OCI-LY7 (cell line): ENCODE results near the gene ZNF470. TPM values are rescaled to one million over a fixed set of nuclear protein-coding genes. Genes with fewer than 3 reads are reported as not detected.

ENCODE experiments used
- BruUV-seq: library from RNA; stranded (reverse); fragments of 400-500 nt; replicated peaks from 2 replicates; lab custom pipeline; 2021; lab: Mats Ljungman, UMichigan
- CTCF ChIA-PET: fragments of 300-600 bp; sonication (Branson Sonifier 250); formaldehyde crosslinking; loops from one replicate; lab custom pipeline; 2022; ENCODE audit warnings: antibody characterized with exemption; ENCODE audit not compliant: unreplicated experiment; lab: Charles Lee
- POLR2A ChIA-PET: fragments of 300-600 bp; sonication (Branson Sonifier 250); formaldehyde crosslinking; loops from one replicate; lab custom pipeline; 2022; ENCODE audit warnings: antibody characterized with exemption; lab: Charles Lee
- DNase-seq: peaks from one replicate; pipeline ENCODE4 v3.0.0-alpha.2; 2015; ENCODE audit warnings: low spot score
- H2AFZ ChIP-seq: fragments of 200-600 bp; sonication (generic), shearing (Covaris generic); 2 replicates; pipeline ENCODE4 v1.6.1; 2014; ENCODE audit warnings: mild to moderate bottlenecking, antibody characterized with exemption, low read length, moderate library complexity
- H3K27ac ChIP-seq: fragments of 200-600 bp; sonication (generic); 2 replicates; pipeline ENCODE4 v1.5.1; 2014; ENCODE audit warnings: mixed run types, low read depth, mild to moderate bottlenecking, moderate library complexity, low read length, inconsistent platforms; ENCODE audit not compliant: poor library complexity, severe bottlenecking
- H3K36me3 ChIP-seq: fragments of 200-600 bp; sonication (generic); 2 replicates; pipeline ENCODE4 v1.6.1; 2014; ENCODE audit warnings: mild to moderate bottlenecking, antibody characterized with exemption, low read length, moderate library complexity, mixed read lengths; ENCODE audit not compliant: insufficient read depth
- H3K4me1 ChIP-seq: fragments of 200-600 bp; sonication (generic); 2 replicates; pipeline ENCODE4 v1.5.1; 2014; ENCODE audit warnings: mild to moderate bottlenecking, low read length; ENCODE audit not compliant: insufficient read depth, poor library complexity, severe bottlenecking
- H3K4me2 ChIP-seq: fragments of 200-600 bp; sonication (generic); 2 replicates; pipeline ENCODE4 v1.6.1; 2014; ENCODE audit warnings: mild to moderate bottlenecking, low read length
- H3K4me3 ChIP-seq: fragments of 200-600 bp; sonication (generic); 2 replicates; pipeline ENCODE4 v1.5.1; 2014; ENCODE audit warnings: mild to moderate bottlenecking, low read depth, low read length; ENCODE audit not compliant: poor library complexity, severe bottlenecking
- H3K79me2 ChIP-seq: fragments of 200-600 bp; sonication (generic); 2 replicates; pipeline ENCODE4 v1.6.1; 2016; ENCODE audit warnings: low read depth, mild to moderate bottlenecking, low read length, moderate library complexity, mixed read lengths; ENCODE audit not compliant: insufficient read depth
- H3K9me2 ChIP-seq: fragments of 200-600 bp; sonication (generic); 2 replicates; pipeline ENCODE4 v1.6.1; 2016; ENCODE audit warnings: mild to moderate bottlenecking, low read length, mixed read lengths; ENCODE audit not compliant: insufficient read depth
- H3K9me3 ChIP-seq: fragments of 200-600 bp; sonication (generic); 2 replicates; pipeline ENCODE4 v1.6.1; 2014; ENCODE audit warnings: mild to moderate bottlenecking, mixed run types, low read length, mixed read lengths
- H4K20me1 ChIP-seq: fragments of 200-600 bp; sonication (generic); 2 replicates; pipeline ENCODE4 v1.6.1; 2014; ENCODE audit warnings: mild to moderate bottlenecking, antibody characterized with exemption, low read length, moderate library complexity, mixed read lengths; ENCODE audit not compliant: insufficient read depth
- EZH2phosphoT487 ChIP-seq: fragments of 200-600 bp; sonication (generic); IDR thresholded peaks from 2 replicates; pipeline ENCODE4 v1.6.1; 2018; ENCODE audit warnings: low read depth, borderline replicate concordance, mild to moderate bottlenecking, mixed run types, antibody characterized with exemption, low read length, moderate library complexity, mixed read lengths
- intact Hi-C: fragments of 100-400 bp; cut with micrococcal nuclease; formaldehyde crosslinking; loops from one replicate; pipeline ENCODE4 v1.10.0; 2022; ENCODE audit not compliant: unreplicated experiment
- total RNA-seq, 2 experiments: library from RNA; depleted of rRNA in 1 of 2; stranded (reverse); fragments of >200 nt in 1 of 2; shearing (Covaris generic) in 1 of 2; gene quantifications; 2 replicates each; pipeline ENCODE4 v1.2.3, GENCODE V29; 2014 to 2022
- TF ChIP-seq, protein P1 (sequence below): fragments of 200-600 bp; sonication (generic); conservative IDR thresholded peaks from 2 replicates; pipeline ENCODE4 v1.5.1; 2014; ENCODE audit warnings: mild to moderate bottlenecking, antibody characterized with exemption, low read length, moderate library complexity, mixed read lengths

ZNF470 gene
- total RNA-seq, 2 experiments from 2014 or later = 1.1 to 1.2 TPM

DNA sequence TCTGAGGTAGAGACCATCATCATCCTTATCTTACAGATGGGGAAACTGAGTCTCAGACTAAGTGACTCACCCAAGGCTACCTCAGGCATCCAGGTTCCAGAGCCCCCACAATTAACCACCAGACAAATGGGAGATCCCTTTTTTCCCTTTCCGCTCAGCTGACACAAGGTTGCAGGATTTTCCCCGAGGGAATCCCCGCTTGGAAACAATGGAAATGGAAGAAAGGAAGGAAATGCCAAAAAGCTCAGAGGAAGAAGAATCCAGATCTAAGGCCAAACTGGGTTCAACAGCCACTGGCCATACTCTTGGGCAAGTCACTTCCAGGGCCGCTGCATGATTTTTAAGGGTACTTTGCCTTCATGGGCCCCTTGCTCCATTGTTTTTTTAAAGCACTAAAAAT lies 29.4 kb downstream of the ZNF470 start:
- ChIA-PET CTCF (no interaction called here), POLR2A (no interaction called here)
- Histone ChIP-seq H3K36me3 (peaks cover 22% of the 10 kb centered on the region), H3K9me3 (no peaks in the 10 kb centered on the region), H3K79me2 (peaks cover 5% of the 10 kb centered on the region; the same call in 1 of the 2 replicates), H3K4me3 (no peak overlapping the region), H3K9me2 (no peaks in the 10 kb centered on the region), H3K27ac (no peak overlapping the region), H3K4me1 (peaks cover 5% of the 10 kb centered on the region), H4K20me1 (no peaks in the 10 kb centered on the region), H3K4me2 (no peak overlapping the region), H2AFZ (no peak overlapping the region)
- intact Hi-C loops = no loop called here
- BruUV-seq = no TSS peak
- no peak for TF ChIP-seq EZH2phosphoT487
- TF ChIP-seq, protein P1, sequence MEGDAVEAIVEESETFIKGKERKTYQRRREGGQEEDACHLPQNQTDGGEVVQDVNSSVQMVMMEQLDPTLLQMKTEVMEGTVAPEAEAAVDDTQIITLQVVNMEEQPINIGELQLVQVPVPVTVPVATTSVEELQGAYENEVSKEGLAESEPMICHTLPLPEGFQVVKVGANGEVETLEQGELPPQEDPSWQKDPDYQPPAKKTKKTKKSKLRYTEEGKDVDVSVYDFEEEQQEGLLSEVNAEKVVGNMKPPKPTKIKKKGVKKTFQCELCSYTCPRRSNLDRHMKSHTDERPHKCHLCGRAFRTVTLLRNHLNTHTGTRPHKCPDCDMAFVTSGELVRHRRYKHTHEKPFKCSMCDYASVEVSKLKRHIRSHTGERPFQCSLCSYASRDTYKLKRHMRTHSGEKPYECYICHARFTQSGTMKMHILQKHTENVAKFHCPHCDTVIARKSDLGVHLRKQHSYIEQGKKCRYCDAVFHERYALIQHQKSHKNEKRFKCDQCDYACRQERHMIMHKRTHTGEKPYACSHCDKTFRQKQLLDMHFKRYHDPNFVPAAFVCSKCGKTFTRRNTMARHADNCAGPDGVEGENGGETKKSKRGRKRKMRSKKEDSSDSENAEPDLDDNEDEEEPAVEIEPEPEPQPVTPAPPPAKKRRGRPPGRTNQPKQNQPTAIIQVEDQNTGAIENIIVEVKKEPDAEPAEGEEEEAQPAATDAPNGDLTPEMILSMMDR = no peak
- no peak for DNase-seq

DNA sequence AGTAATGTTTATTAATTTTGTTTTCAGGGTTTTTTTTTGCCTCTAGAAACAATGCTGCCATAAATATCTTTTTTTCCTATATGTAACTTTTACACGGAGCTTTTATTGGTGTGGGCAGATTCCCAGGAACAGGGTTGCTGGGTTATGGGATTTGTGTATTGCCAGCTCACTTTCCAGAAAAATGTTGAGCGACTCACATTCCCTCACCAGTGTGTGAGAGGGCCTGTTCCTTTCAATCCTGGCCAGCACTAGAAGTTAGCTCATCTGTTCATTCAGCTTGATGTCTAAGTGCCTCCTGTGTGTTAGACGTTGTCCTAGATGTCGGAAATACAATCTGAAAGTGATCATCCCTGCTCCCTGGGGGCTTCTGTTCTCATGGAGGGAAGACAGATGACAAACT lies 30.4 kb downstream of the ZNF470 start:
- Histone ChIP-seq H4K20me1 (no peaks in the 10 kb centered on the region), H3K4me1 (peaks cover 5% of the 10 kb centered on the region), H3K79me2 (peaks cover 5% of the 10 kb centered on the region; the same call in 1 of the 2 replicates), H2AFZ (no peak overlapping the region), H3K4me3 (no peak overlapping the region), H3K27ac (no peak overlapping the region), H3K4me2 (no peak overlapping the region), H3K9me2 (no peaks in the 10 kb centered on the region), H3K36me3 (peaks cover 30% of the 10 kb centered on the region), H3K9me3 (no peaks in the 10 kb centered on the region; the same call in 1 of the 2 replicates)
- POLR2A ChIA-PET = no interaction called here
- TF ChIP-seq, protein P1 = no peak
- no peak for TF ChIP-seq EZH2phosphoT487
- CTCF ChIA-PET = no interaction called here
- BruUV-seq = no TSS peak
- intact Hi-C loops = no loop called here
- DNase-seq = no peak

GRCh38 chr19:56601375-56601774 lies 34.1 kb downstream of the ZNF470 start:
- Histone ChIP-seq H3K4me1 (no peaks in the 10 kb centered on the region), H3K9me3 (no peaks in the 10 kb centered on the region; the same call in 1 of the 2 replicates), H2AFZ (no peak overlapping the region), H3K4me3 (no peak overlapping the region), H3K79me2 (no peaks in the 10 kb centered on the region), H3K36me3 (peaks cover 45% of the 10 kb centered on the region), H4K20me1 (no peaks in the 10 kb centered on the region), H3K27ac (no peak overlapping the region), H3K4me2 (no peak overlapping the region), H3K9me2 (no peaks in the 10 kb centered on the region)
- intact Hi-C loops = no loop called here
- POLR2A ChIA-PET = no interaction called here
- DNase-seq = no peak
- CTCF ChIA-PET = no interaction called here
- BruUV-seq = no TSS peak
- TF ChIP-seq, protein P1 = no peak
- no peak for TF ChIP-seq EZH2phosphoT487
